Kidney tubule cell (primary cell): ENCODE results near the gene ATXN2.

Experiments used
- DNase-seq: peaks from one replicate; pipeline ENCODE4 v3.0.0-alpha.2; 2018; ENCODE audit warnings: low spot score

Gene ATXN2

DNA sequence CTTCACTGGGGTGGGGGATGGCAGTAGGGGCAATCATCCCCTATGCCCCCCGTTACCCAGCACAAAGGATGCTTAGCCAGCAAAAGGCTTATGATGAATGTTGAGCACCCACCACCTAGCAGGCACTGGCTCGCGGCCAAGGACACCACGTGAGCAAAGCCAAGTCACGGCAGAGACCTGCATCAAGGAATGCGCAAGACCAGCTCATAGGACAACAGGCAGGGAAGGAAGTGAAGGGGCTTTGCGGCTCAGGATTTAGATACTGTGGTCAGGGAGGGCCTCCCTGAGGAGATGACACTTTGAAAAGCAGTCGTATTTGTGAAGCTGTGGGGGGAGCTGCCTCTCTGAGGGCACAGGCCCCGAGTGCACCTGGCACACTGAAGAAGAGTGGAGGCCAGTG, 160.6 kb downstream of the ATXN2 start:
- DNase-seq = peak; percentile 84

GRCh38 chr12:111437816-111438454, 161.2 kb downstream of the ATXN2 start:
- DNase-seq = peak; percentile 82

DNA sequence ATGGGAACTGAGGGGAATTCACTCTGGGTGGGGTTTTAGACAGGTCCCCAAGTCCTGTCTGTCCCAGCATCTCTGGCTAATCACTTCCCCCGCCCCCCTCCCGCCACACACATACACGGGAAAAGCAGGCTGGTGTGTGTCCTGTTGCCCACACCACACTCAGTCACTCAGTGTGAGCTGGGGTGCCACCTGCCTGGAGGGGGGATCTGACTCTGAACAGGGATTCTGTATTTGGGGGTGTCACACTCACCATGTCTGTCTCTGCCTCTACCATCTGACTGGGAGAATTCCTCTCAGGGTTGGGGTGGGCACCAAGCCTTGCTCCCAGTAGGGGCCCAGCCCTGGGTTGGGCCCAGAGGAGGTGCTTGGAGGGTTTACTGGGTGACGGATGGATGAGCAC, 162.3 kb downstream of the ATXN2 start:
- no peak for DNase-seq

GRCh38 chr12:111436266-111436665, 162.8 kb downstream of the ATXN2 start:
- no peak for DNase-seq

DNA sequence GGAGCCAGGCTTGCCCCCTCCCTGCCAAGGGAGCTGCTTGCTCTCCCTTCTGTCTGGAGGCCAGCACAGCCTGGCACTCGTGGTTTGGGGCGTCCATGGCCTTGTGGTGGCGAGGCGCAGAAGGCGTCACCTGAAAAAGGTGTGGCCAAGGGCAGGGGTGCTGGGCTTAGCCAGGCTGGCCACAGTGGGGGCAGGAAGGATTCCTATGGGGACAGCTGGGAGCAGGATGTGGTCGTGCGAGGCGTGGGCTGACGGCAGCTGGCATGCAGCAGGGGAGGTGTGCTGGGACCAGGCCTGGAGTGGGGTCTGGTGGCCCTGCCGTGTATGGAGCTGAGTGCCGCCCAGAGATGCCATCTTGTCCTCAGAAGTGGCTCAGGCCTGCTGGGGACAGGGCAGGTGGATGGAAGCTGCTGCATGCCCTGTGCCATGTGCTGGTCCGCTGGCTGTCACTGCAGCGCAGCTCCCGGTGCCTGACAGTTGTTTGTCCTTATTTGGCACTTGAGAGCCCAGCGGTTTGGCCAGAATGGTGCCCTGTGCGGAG, 163.4 kb downstream of the ATXN2 start:
- no peak for DNase-seq

- peak; percentile 34 for DNase-seq
Measured at GRCh38 chr12:111434680-111435338, 164.3 kb downstream of the ATXN2 start.

DNA sequence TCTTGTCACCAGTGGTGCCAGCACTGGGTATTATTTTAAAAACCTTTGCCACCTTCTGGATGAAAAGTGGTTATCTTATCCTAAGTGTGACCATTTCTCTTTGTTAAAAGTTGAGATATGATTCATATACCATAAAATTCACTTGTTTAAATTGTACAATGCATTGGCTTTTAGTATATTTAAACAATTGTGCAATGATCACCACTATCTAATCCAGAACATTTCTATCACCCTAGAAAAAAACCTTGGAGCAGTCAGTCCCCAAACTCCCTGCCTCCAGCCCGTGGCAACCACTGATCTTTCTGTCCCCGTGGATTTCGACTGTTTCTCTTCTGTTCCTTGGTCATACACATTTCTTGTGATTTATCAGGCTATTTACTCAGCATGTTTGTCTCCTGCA, 165.1 kb downstream of the ATXN2 start:
- DNase-seq = no peak

- DNase-seq = no peak
Measured at GRCh38 chr12:111431772-111432171, 167.3 kb downstream of the ATXN2 start.

GRCh38 chr12:111430433-111431353, 168.4 kb downstream of the ATXN2 start:
- no peak for DNase-seq

- no peak for DNase-seq
Measured at GRCh38 chr12:111429828-111430432, 169.2 kb downstream of the ATXN2 start.

DNA sequence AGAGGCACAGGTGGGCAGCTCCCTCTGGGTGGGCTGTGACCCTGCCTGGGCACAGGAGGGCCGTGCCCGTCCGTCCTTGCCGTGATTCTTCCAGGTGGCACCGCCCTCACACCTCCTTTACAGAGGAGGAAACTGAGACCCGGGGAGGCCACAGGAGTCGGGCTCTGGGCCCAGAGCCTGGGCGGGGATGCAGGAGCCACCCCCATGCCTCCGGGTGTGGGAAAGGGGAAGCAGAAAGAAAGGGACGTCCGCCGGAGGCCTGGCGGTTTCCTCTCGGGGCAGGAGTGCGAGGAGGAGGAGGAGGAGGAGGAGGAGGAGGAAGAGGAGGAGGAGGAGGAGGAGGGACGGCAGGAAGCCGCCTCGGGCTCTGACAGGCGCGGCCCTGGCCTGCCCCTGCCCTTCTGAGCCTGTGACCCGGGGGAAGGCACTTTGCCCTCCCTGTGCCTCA, 170.4 kb downstream of the ATXN2 start:
- DNase-seq = no peak

- no peak for DNase-seq
Measured at GRCh38 chr12:111428081-111428727, 170.9 kb downstream of the ATXN2 start.

- no peak for DNase-seq
Measured at GRCh38 chr12:111427417-111428074, 171.6 kb downstream of the ATXN2 start.

- DNase-seq = peak; percentile 50
Measured at GRCh38 chr12:111426344-111427185, 172.6 kb downstream of the ATXN2 start.

- DNase-seq = peak; percentile 61
Measured at GRCh38 chr12:111425655-111426054, 173.5 kb downstream of the ATXN2 start.

GRCh38 chr12:111424793-111425251, 174.3 kb downstream of the ATXN2 start:
- DNase-seq = no peak

GRCh38 chr12:111424189-111424792, 174.8 kb downstream of the ATXN2 start:
- DNase-seq = no peak

DNA sequence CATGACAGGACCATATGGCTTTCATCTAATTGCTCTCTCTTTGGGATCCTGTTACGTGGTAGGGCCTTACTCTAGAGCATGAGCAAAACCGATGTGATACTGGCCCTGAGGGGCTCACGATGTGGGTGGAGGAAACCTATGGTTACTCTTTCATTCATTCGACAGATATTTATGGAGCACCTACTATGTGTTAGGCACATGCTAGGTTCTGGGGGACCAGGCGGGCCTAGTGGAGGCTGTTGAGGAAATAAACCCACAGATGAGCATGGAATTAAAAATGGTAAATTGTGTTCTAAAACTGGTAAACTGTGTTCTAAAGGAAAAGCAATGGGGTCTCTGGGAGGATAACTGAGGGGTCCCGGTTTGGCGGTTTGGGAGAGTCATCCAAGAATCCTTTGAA, 178.6 kb downstream of the ATXN2 start:
- DNase-seq = no peak

- no peak for DNase-seq
Measured at GRCh38 chr12:111419784-111420183, 179.3 kb downstream of the ATXN2 start.

GRCh38 chr12:111418594-111418880, 180.6 kb downstream of the ATXN2 start:
- DNase-seq = no peak
